GM19035 (cell line): ENCODE measurements around the gene NMB.
"Not testable (repeated sequence)": the region's sequence is repeated elsewhere in the genome, so short reads cannot be mapped to it uniquely, and the experiment has no call there.

ENCODE experiments used
- ATAC-seq: cut with Tn5 transposase; IDR thresholded peaks from one replicate; pipeline ENCODE4 v1.9.1; 2021; ENCODE audit not compliant: unreplicated experiment

The NMB gene, protein sequence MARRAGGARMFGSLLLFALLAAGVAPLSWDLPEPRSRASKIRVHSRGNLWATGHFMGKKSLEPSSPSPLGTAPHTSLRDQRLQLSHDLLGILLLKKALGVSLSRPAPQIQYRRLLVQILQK

DNA sequence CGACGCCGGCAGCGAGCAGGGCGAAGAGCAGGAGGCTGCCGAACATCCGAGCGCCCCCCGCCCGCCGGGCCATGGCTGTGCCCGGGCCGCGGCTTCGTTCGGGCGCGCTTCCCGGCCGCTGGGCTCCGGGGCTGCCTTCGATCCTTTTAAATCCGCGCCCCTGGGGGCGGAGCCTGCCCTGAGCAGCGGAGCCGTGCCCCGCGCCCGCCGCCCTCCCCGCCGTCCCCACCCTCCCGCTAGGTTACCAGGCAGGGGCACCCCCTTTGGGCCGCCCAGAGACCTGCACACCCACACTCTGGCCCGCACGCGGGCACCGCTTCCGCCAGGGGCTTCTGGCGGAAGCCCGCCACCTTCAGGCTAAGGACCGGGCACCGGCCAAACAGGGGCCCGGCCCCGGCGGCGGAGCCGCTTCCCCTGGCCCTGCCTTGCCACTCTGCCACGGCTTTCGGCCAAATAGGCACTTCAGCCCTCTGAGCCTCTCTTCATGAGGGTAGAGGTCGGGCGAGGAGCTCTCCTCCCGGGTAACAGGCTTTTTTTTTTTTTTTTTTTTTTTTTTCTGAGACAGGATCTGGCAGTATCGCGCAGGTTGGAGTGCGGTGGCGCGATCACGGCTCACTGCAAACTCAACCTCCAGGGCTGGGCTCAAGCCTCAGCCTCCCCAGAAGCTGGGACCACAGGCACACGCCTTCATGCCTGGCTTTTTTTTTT, at the start of gene NMB:
Gene NMB (minus strand): TSS at position 120 of the 708 bp plus-strand sequence. CDS start 47 bp downstream, at position 73.
- ATAC-seq = peak; percentile 52

DNA sequence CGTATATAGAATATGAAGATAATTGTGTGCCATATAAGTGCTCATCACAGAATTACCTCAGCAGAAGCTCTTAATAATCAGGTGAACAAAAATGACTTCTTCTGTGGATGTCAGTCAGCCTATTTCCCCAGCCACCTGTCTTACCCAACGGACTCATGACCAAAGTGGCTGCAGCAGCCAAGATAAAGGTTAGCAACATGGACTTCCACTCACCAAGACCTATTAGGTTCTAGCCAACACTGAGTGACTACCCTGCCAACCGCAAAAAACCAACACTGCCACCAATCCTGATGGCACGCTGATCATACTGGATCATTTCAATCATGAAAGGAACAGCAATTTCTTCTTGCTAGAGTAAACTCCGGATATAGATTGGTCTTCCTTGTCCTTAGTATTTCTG, 45.8 kb upstream of the NMB start:
- no peak for ATAC-seq

DNA sequence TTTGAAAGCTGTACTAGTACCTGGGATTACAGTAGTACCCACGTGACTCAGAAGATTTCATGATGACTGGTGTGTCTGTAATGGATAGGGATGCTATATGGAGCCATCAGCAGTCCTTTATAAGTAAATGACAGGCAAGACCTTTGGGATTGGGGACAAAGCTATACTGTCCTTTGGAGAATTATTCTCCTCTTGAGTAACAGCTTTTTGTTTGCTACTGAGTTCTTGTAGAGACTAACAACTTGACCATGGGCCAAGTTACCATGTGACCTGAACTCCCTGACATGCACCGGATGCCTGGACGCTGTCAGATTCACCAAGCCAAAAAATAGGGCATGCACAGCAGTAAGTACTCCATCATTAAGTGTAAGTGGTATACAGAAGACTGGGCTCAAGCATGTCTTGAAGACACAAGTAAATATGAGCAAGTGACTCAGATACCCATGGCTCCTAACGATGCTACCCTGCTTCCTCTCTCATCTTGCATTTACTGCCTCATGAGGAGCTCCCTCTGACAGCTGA, 45.0 kb upstream of the NMB start:
- no peak for ATAC-seq

- ATAC-seq = no peak
Measured at GRCh38 chr15:84699538-84700191, 41.7 kb upstream of the NMB start.

DNA sequence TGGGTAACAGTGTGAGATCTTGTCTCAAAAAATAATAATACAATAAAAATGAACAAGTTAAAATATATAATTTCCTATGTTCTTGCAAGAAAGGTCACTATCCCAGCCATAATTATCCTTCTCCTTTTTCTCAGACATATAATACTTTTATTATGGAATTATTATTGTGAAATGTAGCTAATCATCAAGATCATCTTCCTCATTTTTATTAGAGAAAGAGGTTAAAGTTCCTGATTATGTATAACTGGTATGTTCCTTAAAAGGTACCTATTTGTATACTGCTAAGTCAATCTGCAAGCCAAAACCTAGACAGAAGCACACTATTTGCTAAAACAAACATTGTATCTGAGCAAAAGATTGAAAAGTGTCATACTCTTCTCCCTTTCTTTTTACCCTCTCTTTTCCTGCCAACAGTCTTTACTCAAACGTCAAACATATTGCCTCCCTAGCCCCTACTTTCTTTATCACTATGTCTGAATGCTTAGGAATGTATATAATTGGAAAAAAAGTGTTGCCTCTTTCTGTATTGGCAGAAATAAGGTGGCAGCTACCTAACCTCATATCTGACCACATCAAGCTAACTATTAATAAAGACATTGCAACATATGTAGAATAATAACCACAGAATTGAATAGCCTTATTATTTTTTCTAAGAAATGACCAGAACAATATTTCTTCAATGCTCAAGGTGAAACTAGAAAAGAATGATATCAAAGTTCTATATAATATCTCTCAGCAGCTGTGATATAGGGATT, 39.4 kb upstream of the NMB start:
- no peak for ATAC-seq

DNA sequence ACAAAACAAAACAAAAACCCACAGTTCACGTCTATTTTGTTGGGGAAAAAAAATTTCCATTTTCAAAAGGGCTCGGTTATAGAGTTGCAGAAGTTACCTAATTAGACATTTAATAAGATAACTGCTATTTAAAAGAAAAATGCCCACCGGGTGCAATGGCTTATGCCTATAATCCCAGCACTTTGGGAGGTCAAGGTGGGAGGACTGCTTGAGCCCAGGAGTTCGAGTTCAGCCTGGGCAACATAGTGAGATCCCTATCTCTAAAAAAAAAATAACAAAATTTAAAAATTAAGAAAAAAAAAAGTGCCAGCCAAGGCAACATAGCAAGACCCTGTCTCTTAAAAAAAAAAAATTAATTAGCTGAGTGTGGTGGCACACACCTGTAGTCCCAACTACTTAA, 38.8 kb upstream of the NMB start:
- no peak for ATAC-seq

- no peak for ATAC-seq
Measured at GRCh38 chr15:84690342-84690741, 32.3 kb upstream of the NMB start.

GRCh38 chr15:84689858-84690257, 31.9 kb upstream of the NMB start:
- ATAC-seq = no peak

DNA sequence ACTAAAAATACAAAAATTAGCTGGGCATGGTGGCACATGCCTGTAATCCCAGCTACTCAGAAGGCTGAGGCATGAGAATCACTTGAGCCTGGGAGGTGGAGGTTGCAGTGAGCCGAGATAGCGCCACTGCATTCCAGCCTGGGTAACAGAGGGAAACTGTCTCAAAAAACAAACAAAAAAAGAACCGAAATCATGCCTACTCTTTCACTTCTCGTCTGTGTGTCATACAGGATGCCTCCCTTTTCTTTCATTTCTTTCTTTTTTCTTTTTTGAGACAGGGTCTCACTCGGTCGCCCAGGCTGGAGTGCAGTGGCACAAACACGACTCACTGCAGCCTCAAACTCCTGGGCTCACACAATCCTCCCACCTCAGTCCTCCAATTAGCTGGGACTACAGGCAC, 28.4 kb upstream of the NMB start:
- not testable (repeated sequence) for ATAC-seq

DNA sequence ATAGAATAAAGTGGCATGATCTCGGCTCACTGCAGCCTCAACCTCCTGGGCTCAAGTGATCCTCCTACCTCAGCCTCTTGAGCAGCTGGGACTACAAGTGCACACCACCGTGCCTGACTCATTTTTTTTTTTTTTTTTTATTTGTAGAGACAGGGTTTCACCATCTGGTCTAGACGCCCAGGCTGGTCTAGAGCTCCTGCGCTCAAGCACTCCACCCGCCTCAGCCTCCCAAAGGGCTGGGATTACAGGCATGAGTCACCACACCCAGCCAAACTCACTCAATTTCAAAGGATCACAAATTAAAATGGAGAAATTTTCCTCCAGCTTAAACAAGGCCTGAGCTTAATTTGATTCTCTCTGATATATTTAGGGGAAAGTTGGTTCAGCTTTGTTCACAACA, 27.3 kb upstream of the NMB start:
- ATAC-seq = no peak

GRCh38 chr15:84684092-84684491, 26.1 kb upstream of the NMB start:
- no peak for ATAC-seq

GRCh38 chr15:84681831-84682230, 23.8 kb upstream of the NMB start:
- no peak for ATAC-seq

DNA sequence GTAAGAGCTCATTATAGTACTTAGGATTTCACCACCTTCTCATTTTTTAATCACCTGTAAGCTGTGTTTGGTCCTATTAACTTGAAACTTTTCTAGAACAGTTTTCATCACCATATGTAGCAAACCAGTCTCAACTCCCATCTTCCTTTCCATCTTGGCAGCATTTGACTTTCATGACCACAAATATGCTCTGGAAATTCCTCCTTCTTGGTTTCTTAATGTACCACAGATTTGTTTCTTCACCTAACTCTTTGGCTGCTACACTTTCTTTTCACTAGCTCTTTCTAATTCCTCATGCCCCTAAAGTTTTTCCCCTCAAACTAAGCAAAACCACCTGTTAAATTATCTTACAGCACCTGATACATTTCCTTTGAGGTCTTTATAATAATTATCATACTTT, 13.2 kb upstream of the NMB start:
- ATAC-seq = no peak

GRCh38 chr15:84669726-84670125, 11.7 kb upstream of the NMB start:
- no peak for ATAC-seq

- no peak for ATAC-seq
Measured at GRCh38 chr15:84668221-84668982, 10.4 kb upstream of the NMB start.

DNA sequence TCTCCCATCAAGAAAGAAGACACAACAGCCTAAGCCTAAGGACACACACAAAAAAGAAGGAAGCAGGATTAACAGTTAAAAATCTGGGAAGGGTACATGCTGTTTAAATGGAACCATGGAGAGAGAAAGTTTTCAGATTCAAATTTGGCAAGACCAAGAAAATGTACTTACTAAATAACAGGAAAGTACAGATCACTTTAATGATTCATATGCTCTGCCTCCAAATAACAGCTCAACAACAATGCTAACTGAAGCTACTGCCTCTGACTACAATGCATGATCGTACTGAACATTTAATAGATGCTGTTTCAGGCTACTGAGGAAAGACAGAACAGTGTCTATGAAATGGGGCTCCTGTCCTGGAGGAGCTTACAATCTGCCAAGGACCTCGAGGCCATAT, 8.4 kb upstream of the NMB start:
- ATAC-seq = no peak

- ATAC-seq = no peak
Measured at GRCh38 chr15:84661001-84661400, 3.0 kb upstream of the NMB start.

DNA sequence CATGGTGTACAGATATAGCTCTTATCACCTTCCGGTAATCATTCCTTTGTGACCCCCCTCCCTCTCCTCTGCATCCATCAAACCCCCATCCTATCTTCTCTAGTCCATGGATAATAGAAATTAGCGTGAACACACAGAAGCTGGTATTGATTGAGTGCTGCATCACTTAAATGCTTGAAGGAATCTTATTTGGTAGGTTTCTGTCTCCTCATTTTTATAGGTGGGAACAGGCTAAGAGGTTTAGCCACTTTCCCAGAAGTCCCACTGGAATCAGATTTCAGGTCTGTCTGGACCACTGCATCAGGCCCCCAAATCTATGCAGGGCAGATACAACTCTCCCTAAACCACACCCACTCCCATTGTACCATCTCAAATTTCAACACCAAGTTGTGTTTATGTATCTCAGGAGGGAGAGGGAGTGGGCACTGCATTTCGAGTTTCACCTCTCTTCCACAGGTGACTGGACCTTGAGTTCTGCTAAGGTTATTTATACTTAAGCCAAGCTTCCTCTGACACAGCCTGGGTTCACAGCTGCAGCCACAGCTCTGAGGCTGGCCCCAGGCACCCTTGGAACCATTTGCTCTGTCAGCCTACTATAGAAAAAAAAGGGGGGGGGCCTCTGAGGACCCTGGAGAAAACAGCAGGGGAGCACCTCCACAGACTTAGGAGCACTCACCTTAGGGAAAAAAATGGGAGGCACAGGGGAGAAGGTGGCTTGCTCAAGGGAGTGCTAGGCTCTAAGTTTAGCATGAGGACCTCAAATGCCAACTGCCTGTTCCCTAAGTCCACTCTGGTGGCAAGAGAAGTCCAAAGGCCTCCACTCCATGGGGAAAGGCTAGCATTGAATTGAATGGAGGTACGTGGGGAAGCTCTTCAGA, 2.1 kb upstream of the NMB start:
- no peak for ATAC-seq

- no peak for ATAC-seq
Measured at GRCh38 chr15:84658788-84659411, 901 bp upstream of the NMB start.

GRCh38 chr15:84657748-84658079, 285 bp downstream of the NMB start:
- ATAC-seq = no peak
